PC-3 (cell line): ENCODE results near the gene HYKK. TPM values are rescaled to one million over a fixed set of nuclear protein-coding genes. Genes with fewer than 3 reads are reported as not detected.

Experiments used
- ATAC-seq: fragments of 200-7000 bp; cut with Tn5 transposase; 2 replicates; pipeline ENCODE4 v1.9.1; 2020; ENCODE audit warnings: mild to moderate bottlenecking, moderate library complexity
- BruUV-seq: library from RNA; stranded (reverse); fragments of 400-500 nt; replicated peaks from 2 replicates; lab custom pipeline; 2021; lab: Mats Ljungman, UMichigan
- CTCF ChIA-PET: fragments of 300-600 bp; sonication (Branson Sonifier 250); formaldehyde crosslinking; loops from one replicate; lab custom pipeline; 2022; ENCODE audit warnings: antibody characterized with exemption; lab: Charles Lee
- POLR2A ChIA-PET: fragments of 300-600 bp; sonication (Branson Sonifier 250); formaldehyde crosslinking; loops from one replicate; lab custom pipeline; 2022; ENCODE audit warnings: antibody characterized with exemption; ENCODE audit not compliant: unreplicated experiment; lab: Charles Lee
- DNase-seq: peaks from one replicate; pipeline ENCODE4 v3.0.0-alpha.2; 2015
- H2AFZ ChIP-seq: fragments of 300-600 bp; sonication (generic); 2 replicates; pipeline ENCODE4 v1.6.0; 2016; ENCODE audit warnings: antibody characterized with exemption, low read length
- H3F3A ChIP-seq: fragments of 300-600 bp; sonication (generic); one replicate; pipeline ENCODE4 v1.6.0; 2017; ENCODE audit warnings: antibody characterized with exemption, low read length, control low read depth, mild to moderate bottlenecking; ENCODE audit not compliant: unreplicated experiment
- H3K27ac ChIP-seq: fragments of 300-600 bp; sonication (generic); 2 replicates; pipeline ENCODE4 v1.5.1; 2016; ENCODE audit warnings: mild to moderate bottlenecking, low read length
- H3K27me3 ChIP-seq: fragments of 300-600 bp; sonication (generic); 2 replicates; pipeline ENCODE4 v1.6.1; 2016; ENCODE audit warnings: low read length, mixed read lengths
- H3K36me3 ChIP-seq: fragments of 300-600 bp; sonication (generic); 2 replicates; pipeline ENCODE4 v1.6.1; 2016; ENCODE audit warnings: low read depth, mixed run types, low read length, mixed read lengths
- H3K4me1 ChIP-seq: fragments of 300-600 bp; sonication (generic); 2 replicates; pipeline ENCODE4 v1.5.1; 2016; ENCODE audit warnings: low read length; ENCODE audit not compliant: insufficient read depth
- H3K4me2 ChIP-seq: fragments of 300-600 bp; sonication (generic); 2 replicates; pipeline ENCODE4 v1.6.0; 2016; ENCODE audit warnings: low read length
- H3K4me3 ChIP-seq: fragments of 300-600 bp; sonication (generic); 2 replicates; pipeline ENCODE4 v1.5.1; 2016; ENCODE audit warnings: mild to moderate bottlenecking, low read length, mixed read lengths
- H3K79me2 ChIP-seq: fragments of 300-600 bp; sonication (generic); 2 replicates; pipeline ENCODE4 v1.6.1; 2017; ENCODE audit warnings: low read length, mixed read lengths
- H3K9ac ChIP-seq: fragments of 300-600 bp; sonication (generic); 2 replicates; pipeline ENCODE4 v1.6.0; 2016; ENCODE audit warnings: mild to moderate bottlenecking, low read length
- H3K9me2 ChIP-seq: fragments of 300-600 bp; sonication (generic); replicated peaks from 2 replicates; pipeline ENCODE4 v1.6.1; 2016; ENCODE audit warnings: mixed run types, low read length, mixed read lengths
- H3K9me3 ChIP-seq: fragments of 300-600 bp; sonication (generic); 2 replicates; pipeline ENCODE4 v1.6.1; 2016; ENCODE audit warnings: low read length, mixed read lengths
- H4K20me1 ChIP-seq: fragments of 300-600 bp; sonication (generic); 2 replicates; pipeline ENCODE4 v1.6.1; 2016; ENCODE audit warnings: low read length, mixed read lengths
- CTCF ChIP-seq: fragments of 300-600 bp; sonication (generic); conservative IDR thresholded peaks from 2 replicates; pipeline ENCODE4 v1.5.1; 2017; ENCODE audit warnings: antibody characterized with exemption, low read depth, mild to moderate bottlenecking, low read length
- EZH2 ChIP-seq: fragments of 300-600 bp; sonication (generic); IDR thresholded peaks from one replicate; pipeline ENCODE4 v1.6.1; 2017; ENCODE audit warnings: antibody characterized with exemption, mild to moderate bottlenecking, low read length; ENCODE audit not compliant: unreplicated experiment
- EZH2phosphoT487 ChIP-seq: fragments of 300-600 bp; sonication (generic); IDR thresholded peaks from 2 replicates; pipeline ENCODE4 v1.6.1; 2018; ENCODE audit warnings: mild to moderate bottlenecking, antibody characterized with exemption, low read length, borderline replicate concordance
- intact Hi-C: fragments of 100-400 bp; cut with micrococcal nuclease; formaldehyde crosslinking; loops from 2 replicates; pipeline ENCODE4 v1.9.0; 2023
- total RNA-seq: library from RNA; depleted of rRNA; stranded (reverse); fragments of >200 nt; gene quantifications from 2 replicates; pipeline ENCODE4 v1.2.3, GENCODE V29; 2014; rRNA removed

Gene HYKK
- total RNA-seq, 1 experiment from 2014 or later = 7.3 TPM

- TF ChIP-seq CTCF (no peak), EZH2 (no peak), EZH2phosphoT487 (no peak)
- DNase-seq = no peak
- ChIA-PET POLR2A (no interaction called here), CTCF (no interaction called here)
- no peak overlapping the region for H2AFZ ChIP-seq
- H3F3A ChIP-seq = no peaks in the 10 kb centered on the region
- peaks cover 30% of the 10 kb centered on the region for H3K79me2 ChIP-seq
- ATAC-seq = no peak
- intact Hi-C loops = no loop called here
- no peaks in the 10 kb centered on the region for H3K27me3 ChIP-seq
- H4K20me1 ChIP-seq = no peaks in the 10 kb centered on the region
- BruUV-seq = no TSS peak
- no peaks in the 10 kb centered on the region for H3K9me2 ChIP-seq
- no peak overlapping the region for H3K9ac ChIP-seq
- H3K4me3 ChIP-seq = no peak overlapping the region
- no peak overlapping the region for H3K27ac ChIP-seq
- no peaks in the 10 kb centered on the region for H3K9me3 ChIP-seq
- no peaks in the 10 kb centered on the region for H3K36me3 ChIP-seq
- no peak overlapping the region for H3K4me2 ChIP-seq
- no peaks in the 10 kb centered on the region for H3K4me1 ChIP-seq
Observed at GRCh38 chr15:78573416-78573815, 66.0 kb downstream of the HYKK start.

GRCh38 chr15:78574944-78575343 is 67.6 kb downstream of the HYKK start:
- intact Hi-C loops = no loop called here
- no peaks in the 10 kb centered on the region for H3K4me1 ChIP-seq
- ChIA-PET CTCF (no interaction called here), POLR2A (no interaction called here)
- H3K9ac ChIP-seq = no peak overlapping the region
- H4K20me1 ChIP-seq = no peaks in the 10 kb centered on the region
- peaks cover 15% of the 10 kb centered on the region for H3K79me2 ChIP-seq
- H3K4me2 ChIP-seq = no peak overlapping the region
- no peaks in the 10 kb centered on the region for H3F3A ChIP-seq
- no TSS peak for BruUV-seq
- no peaks in the 10 kb centered on the region for H3K9me2 ChIP-seq
- H3K9me3 ChIP-seq = no peaks in the 10 kb centered on the region
- H3K36me3 ChIP-seq = no peaks in the 10 kb centered on the region
- TF ChIP-seq CTCF = no peak
- no peak for TF ChIP-seq EZH2
- TF ChIP-seq EZH2phosphoT487 = no peak
- ATAC-seq = no peak
- H2AFZ ChIP-seq = no peak overlapping the region
- DNase-seq = no peak
- H3K27ac ChIP-seq = no peak overlapping the region
- H3K4me3 ChIP-seq = no peak overlapping the region
- no peaks in the 10 kb centered on the region for H3K27me3 ChIP-seq

Other genes starting within 250 kb of the HYKK start
- 1.3 and 5.4 TPM in 2 replicates for gene DNAJA4, start 243.0 kb upstream of the HYKK start, total RNA-seq
- gene SKIC8, start 208.0 kb upstream of the HYKK start, total RNA-seq = 54.7 and 56.1 TPM in 2 replicates
- not detected in 2 replicates for gene CRABP1, start 167.2 kb upstream of the HYKK start, total RNA-seq
- gene IREB2, start 69.4 kb upstream of the HYKK start, total RNA-seq = 6.5 and 9.0 TPM in 2 replicates
- gene PSMA4, start 32.9 kb downstream of the HYKK start, total RNA-seq = 198 and 245 TPM in 2 replicates
- 8.4 and 11.0 TPM in 2 replicates for gene CHRNA5, start 57.9 kb downstream of the HYKK start, total RNA-seq
- not detected in 2 replicates for gene CHRNA3, start 113.4 kb downstream of the HYKK start, total RNA-seq
- gene CHRNB4, start 133.6 kb downstream of the HYKK start, total RNA-seq = not detected in 2 replicates